ENCODE measurements around the gene SYTL2.

- TF ChIP-seq, protein P1, sequence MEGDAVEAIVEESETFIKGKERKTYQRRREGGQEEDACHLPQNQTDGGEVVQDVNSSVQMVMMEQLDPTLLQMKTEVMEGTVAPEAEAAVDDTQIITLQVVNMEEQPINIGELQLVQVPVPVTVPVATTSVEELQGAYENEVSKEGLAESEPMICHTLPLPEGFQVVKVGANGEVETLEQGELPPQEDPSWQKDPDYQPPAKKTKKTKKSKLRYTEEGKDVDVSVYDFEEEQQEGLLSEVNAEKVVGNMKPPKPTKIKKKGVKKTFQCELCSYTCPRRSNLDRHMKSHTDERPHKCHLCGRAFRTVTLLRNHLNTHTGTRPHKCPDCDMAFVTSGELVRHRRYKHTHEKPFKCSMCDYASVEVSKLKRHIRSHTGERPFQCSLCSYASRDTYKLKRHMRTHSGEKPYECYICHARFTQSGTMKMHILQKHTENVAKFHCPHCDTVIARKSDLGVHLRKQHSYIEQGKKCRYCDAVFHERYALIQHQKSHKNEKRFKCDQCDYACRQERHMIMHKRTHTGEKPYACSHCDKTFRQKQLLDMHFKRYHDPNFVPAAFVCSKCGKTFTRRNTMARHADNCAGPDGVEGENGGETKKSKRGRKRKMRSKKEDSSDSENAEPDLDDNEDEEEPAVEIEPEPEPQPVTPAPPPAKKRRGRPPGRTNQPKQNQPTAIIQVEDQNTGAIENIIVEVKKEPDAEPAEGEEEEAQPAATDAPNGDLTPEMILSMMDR (IDR thresholded peaks at IDR 0.05), result peak in 1 of 7 experiments; percentile 14
- TF ChIP-seq POLR2A (IDR thresholded peaks at IDR 0.05), result peak in 1 of 4 donors; percentile 58
- no peak for TF ChIP-seq EP300 (IDR thresholded peaks at IDR 0.05)
Measured at GRCh38 chr11:85810871-85811611, at the start of gene SYTL2.

All from stomach (tissue), 4 donors.